Activated CD4-positive, alpha-beta T cell treated with anti-CD3 and anti-CD28 coated beads, Interleukin-2, Interleukin-4, amounts not matched to agents 100 ng/mL and 50 ng/mL, durations not matched to agents 16 hours and 8 hours (primary cell): ENCODE data around the gene MGLL.

Source experiments
- DNase-seq: peaks from one replicate; pipeline ENCODE4 v3.0.0-alpha.2; 2020; ENCODE audit warnings: low spot score

MGLL gene

DNA sequence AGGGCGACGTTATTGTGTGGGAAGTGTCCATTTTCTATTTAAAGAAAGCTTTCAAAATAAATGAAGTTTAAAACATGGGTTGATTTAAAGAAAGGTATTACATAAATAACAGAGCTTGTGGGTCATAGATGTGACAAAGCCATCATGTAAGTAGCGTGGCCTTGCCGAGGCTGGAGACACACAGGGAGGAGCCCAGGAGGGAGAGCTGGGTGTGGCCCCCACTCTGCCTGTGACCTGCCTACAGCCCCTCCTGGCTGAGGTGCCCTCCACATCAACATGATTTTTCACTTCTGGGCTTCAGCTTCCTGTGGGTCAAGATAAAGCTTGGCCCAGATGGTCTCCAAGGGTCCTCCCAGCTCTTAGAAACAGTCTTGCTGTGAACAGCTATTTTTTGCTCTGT, 12.5 kb upstream of the MGLL start:
- no peak for DNase-seq

DNA sequence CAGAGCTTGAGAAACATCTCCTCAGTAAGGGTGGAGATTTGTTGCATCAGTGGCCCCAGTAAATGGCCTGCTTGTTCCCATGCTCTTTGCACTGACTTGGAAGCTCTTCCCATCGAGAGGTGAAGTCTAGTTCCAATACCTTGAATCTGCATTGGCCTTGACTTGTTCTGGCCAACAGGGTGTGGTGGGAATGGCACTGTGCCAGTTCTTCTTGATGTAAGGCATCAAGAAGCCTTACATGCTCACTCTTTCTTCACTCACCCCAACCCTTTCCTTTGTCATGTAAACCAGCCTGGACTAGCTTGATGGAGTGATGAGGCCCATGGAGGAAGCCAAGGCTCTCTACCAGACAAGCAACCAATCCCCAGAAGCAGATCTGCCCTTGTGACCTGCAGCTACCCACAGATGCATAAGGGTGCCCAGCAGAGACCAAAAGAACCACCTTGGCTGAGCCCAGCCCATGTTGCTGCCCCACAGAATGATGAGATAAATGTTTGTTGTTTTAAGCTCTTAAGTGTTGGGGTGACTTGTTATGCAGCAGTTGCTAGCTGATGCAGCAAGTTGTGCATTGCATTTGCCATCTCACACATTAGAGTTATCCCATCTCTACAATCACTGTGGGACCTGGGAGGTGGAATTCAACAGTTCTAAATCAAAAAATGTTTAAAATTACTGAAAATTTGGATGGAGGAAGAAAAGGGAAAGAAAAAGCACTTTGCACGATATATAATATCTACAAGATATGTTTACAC, 11.1 kb upstream of the MGLL start:
- no peak for DNase-seq

DNA sequence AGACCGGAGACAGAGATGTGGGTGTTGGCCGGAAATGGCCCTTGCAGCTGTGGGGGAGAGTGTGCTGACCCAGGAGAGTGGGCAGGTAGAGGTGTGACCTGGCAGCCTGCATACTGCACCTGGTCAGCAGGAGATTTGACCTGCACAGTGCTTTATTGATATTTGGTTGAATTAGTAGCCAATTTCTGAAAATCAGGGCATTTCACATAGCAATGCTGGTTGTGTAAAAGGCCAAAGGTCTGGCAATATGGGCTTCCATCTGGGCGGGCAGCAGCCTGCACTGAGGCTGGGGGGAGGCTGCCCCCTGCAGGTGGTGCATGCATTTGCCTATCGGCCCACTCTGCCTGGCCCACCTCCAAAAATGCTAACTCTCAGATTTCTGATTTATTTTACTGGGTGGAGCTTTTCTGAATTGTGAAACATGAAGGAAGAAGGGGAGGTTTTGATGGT, 9.4 kb upstream of the MGLL start:
- DNase-seq = peak; percentile 20

DNA sequence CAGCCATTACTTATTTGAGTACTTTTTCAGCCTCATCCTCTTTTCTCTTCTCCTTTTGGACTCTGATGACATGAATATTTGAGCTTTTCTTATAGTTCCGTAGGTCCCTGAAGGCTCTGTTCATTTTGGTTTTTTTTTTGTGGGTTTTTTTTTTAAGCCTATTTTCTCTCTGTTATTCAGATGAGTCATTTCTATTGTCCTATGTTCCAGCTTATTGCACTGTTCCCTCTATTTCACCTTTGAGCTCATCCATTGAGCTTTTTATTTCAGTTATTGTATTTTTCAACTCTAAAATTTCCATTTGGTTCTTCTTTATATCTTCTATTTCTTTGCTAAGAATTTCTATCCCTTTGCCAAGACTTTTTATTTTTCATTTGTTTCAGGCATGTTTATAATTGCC, 7.2 kb upstream of the MGLL start:
- DNase-seq = no peak

DNA sequence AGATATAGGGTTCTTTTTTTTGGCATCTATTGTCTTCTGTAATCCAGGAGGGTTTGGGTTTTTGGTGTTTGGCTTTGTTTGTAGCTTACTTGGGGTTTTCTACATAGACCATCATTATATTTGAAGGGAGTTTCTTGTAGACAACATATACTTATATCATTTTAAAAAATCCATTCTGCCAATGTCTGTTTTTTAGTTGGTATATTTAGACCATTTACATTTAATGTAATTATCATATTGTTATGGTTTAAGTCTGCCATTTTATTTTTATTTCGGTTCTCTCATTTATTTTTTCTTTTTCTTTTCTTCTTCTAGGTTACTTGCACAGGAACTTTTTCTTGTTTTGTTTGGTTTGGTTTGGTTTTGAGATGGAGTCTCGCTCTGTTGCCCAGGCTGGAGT, 5.5 kb upstream of the MGLL start:
- no peak for DNase-seq

DNA sequence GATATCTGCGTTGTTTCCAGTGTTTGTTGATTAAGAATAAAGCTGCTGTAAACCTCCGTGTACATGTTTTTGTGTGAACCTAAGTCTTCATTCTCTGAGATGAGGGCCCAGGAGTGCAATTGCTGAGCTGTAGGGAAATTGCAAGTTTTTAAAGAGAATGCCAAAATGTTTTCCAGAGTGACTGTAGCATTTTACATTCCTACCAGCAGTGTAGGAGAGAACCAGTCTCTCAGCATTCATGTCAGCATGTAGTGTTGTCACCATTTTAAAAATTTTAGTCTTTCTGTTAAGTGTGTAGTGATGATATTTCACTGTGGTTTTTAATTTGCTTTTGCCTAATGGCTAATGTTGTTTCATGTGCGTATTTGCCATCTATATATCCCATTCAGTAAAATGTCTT, 3.4 kb upstream of the MGLL start:
- DNase-seq = no peak

DNA sequence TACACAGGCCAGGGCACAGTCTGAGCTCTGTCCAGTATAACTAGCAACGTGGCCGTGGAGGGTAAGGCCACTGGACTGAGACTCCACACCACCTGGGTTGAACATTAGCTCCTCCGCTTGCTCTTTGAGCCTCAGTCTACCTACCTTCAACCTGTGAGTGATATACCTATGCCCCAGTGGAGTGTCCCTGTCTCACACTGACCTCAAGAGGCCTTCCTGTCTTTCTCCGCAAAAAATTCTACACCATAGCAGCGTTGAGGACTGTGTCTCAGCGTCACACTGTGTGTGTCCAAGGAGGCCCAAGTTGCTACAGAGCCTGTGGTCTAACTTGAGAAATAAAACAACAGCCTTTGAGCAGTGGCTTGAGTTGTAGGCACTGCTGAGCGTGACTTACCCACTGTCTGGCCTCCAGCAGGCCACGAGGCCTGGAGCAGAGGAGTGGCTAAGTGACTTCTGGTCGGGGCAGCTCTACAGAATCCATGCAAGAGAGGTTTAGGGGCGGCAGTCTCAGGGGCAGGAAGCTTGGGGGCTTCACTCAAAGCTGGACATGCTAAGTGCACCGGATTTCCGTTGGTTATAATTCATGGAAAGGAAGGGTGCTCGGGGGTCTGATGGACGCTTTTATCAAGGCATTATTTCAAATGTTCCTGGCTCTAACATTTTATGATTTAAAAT, 2.0 kb upstream of the MGLL start:
- no peak for DNase-seq

DNA sequence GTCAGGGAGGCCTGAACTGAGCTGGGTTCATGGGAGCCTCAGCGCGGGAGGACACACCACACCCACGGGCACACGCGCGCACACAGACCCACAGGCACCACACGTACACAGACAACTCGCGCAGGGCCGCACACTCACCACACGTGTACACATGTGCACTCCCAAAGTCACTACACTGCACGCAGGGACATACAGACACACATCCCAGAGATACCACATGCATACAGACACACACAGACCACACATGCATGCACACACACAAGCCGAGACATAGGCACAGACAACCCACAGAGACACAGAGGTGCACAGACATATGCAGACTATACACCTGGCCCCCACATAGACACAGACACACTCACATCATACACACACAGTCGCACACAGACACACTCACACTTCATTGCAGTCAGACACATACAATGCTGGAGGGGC, 1.1 kb upstream of the MGLL start:
- DNase-seq = no peak

DNA sequence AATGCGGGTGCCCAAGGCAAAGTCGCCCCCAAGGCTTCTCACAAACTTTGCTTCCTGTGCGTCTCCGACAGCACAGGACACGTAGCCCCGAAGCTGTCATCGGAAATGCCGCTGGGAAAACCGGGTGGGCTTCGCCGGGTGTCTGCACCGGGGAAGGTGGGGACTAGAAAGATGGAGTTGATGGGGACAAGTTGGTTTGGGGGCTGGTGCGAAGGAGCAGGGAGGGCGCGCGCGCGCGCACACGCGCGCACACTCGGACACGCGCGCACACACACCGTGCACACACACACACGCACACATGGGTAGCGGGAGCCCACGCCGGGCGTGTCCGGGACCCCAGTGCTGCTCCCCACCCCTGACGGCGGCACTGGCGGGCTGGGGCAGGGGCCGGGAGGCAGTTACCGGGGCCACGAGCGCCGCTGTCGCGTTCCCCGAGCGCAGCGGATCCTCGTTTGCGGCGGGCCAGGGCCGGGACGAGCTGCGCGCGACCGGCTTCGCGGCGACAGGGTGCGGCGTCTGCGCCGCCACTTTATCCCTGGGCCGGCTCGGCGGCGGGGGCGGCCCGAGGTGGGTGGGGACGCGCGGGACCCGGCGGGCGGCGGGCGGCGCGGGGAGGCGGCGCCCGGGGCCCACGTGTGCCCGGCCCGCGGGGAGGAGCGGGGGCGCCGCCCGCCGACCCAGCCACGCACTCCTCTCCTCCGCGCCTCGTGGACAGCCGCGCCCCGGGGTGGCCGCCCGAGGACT, 539 bp upstream of the MGLL start:
- DNase-seq = no peak

DNA sequence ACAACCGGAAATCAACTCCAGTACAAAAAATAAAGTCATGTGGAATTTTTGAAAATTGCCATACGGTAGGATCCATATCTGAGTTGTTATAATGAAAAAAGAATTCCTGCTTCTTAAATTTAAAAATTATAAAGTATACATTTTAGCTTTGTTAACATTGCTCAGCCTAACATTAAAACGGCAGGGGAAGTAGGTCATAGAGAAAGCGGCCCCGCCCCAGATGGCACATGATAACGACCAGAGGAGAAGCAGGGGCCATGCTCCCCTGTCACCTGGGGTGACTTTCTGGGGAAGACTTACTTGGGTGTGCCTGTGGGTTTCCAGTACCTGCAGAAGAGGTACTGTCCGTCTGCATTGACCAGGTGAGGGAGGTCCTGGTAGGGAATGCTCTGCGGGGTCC, 921 bp downstream of the MGLL start:
- no peak for DNase-seq

DNA sequence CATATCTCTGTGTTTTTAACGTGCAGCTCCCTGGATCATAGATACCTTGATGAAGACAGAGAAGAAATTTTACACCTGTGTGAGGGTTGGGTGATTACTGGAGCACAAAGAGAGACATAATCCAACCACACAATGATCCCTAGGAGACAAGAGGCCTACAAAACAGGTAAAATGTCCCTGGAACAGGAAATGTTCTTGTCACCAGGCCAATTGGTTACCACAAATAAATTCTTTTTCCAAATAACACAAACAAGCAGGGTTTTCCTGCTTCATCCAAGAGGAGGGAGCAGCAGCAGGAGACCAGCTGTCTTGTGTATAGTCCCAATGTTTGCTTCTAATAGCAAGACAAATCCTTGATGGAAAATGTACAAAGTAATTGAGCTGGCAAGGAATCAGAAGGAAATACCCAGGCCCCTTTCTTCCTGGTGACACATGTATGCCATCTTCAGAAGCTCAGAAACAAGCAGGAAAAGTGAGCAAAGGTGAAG, 1.4 kb downstream of the MGLL start:
- no peak for DNase-seq

DNA sequence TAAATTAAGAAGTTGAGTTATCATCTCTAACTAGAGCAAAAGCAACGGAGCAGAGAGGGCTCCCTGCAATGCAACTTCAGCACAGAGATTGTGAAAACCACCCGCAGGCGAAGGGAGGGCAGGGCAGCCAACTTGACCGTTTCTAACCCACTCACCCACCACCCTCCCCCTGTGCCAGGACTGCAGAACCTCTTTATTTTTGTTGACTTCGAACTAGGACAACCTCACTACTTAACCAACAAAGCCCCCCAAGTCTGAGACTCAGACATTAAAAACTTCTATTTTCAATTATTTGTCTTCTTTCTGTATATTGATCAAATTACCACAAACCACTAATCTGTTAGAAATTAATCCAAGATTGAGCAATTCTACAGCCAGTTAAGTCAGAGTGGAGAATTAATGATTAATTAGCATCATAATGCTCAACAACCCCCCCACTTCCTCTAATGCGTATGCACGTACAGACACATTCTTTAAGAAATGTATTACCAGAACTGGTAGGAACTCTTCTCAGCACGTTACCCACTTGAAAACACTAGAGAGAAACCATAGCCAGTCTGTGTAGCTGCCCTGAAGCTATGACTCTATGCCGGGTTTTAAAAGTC, 2.0 kb downstream of the MGLL start:
- DNase-seq = no peak

DNA sequence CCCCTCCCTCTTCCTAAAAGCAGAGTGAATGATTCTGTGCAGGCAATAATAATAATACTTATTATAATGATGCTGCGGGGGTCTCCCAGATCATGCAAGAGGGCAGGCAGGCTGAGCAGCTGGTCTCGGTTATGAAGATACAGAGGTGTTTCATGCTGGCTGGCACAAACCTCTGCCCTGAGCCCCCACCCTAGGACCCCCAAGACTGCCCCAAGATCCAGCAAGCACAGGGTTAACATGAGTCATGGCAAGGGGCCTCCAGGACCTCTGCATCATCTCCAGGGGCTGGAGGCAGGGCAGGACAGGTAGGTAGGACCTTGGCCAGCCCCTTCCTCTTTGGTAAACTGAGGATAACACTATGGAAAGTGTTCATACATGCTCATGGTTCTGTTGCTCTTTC, 2.7 kb downstream of the MGLL start:
- DNase-seq = no peak

DNA sequence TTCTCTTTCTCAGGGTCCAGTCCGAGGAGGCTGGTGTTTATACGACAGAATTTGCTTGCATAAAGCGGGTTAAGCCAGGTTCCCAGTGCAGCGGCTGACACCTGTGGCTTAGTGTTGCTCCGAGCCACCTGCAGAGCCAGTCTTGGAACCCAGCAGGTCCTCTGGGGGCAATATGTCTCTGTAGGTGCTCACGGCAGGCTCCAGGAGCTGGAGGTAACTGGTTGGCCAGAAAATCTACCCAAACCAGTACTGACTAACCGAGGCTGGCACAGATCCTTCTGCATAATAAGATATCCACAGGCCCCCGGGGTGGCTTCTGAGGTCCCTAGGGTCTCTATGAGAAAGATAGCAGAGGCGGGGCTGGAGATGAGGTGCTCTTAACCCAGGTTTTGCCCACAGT, 3.2 kb downstream of the MGLL start:
- DNase-seq = no peak

DNA sequence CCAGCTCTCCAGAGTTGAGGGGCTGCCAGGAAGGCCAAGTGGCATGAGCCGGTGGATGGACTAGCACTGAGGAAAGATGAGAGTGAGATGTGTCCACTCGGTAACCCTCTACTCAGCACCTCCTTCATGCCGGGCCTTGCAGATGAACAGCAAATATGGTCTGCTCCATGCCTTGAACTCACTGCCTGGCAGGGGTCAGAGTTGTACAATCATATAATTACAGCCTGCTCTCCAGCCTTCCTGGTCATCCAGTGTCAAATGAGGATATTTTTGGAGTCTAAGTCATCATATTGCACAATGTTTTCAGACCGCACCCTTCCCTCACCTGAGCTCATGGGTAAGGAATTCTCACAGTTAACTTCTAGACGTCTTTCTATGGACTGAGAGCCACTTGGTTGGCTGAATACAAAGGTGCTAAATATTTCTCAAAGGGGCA, 4.9 kb downstream of the MGLL start:
- no peak for DNase-seq

DNA sequence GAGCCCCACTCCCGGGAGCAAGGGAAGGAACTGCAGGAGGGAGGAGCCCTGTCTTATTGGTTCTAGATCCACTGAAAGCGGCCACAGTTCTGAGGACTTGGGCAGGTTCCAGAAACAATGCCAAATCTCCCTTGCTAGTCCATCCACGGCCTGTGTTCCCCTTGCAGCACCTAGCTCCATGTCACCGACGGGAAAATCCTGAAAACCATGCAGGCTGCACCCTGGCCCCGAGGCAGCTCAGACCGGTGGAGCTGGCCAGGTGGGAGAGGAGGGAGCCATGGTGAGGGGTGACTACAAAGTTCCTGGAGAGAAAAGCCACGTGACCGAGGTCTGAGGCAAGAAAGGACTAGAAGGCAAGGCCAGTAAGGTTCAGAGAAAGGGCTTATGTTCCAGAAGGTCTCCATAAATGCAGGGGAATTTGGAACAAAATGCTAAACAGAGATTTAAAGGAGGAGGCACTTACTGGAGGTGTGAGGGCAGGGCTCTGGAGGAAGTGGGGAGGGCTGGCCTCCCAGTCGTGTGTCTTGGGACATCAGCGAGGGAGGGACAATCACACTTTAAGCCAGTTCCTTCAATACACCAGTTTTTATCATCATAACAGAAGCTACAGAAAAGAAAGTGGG, 5.4 kb downstream of the MGLL start:
- DNase-seq = no peak

DNA sequence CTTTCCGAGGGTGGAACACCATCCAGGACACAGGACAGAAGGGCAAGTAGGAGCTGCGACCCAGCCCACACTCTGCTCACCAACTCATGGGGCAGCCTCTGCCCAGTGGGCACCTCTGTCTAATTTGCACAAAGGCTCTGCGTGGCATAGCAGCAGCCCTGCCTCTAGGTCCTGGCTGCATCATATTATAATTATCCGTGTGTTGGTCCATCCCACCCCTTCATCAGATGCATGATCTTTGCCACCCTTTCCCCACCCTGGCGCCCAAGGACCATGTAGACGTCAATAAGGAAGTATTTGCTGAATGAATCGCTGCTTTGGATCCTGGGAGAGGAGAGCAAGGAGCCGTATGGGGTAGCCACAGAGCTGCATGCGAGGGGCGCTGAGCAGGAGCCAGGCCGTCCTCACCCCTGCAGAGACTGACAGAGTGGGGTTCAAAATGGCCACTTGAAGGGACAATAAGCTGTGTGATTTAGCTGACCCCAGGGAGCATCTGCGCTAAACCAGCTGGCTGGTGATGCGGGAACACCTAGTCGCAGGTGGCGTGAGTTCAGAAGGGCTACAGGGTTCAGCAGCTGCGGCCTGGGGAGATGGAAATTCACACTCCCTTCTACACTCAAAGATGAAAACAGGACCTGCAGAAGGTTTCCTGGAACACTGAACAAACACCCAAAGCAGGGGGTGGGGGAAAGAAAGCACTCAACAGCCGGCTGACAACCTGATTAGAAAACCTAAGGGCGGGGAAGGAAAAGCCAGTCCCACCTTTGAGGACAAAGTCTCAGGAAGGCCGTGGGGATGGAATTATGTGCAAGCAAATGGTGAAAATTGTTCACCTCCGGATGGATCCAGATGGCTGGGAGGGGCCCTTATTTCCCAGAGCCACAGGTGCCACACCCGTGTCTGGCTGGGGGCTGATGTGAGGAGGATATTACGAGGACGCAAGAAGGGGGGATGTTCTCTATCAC, 6.4 kb downstream of the MGLL start:
- DNase-seq = no peak

DNA sequence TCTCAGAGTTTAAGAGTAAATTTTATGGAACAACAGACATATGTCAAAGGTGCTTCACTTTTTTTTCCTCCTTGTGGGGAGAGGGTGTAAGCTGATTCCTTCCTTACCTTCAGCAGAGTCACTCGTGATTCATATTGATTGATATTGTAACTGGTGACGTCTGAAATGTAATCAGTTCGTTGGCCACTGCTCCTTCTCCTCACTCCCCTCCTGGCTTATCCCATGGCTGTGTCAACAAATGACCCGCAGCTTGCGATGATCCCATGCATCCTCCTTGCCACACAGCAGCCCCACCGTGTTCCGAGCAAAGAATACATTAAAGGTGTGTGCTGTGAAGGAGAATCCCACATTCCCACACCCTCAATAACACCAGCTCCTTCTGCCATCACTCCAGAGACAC, 7.3 kb downstream of the MGLL start:
- DNase-seq = no peak

DNA sequence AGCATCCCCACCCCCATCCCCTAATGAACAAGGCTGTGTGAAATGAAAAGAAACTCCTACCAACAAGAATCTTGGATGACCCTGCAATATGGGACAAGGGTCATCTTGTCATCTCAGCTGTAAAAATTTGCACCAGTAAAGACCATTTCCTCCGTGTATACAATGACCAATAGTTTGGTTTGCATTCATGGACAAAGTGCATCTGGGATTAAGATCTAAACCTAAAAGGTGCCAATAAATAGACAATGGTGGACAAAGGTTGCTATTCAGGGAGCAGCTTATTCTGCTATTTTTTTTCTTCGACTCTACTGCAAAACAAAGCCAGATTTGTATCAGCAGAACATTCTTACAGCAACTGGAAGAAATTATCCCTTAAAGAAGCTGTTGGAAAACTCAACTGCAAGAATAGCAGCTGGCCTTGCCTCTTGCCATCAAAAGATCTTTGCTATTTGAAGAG, 8.0 kb downstream of the MGLL start:
- DNase-seq = no peak

DNA sequence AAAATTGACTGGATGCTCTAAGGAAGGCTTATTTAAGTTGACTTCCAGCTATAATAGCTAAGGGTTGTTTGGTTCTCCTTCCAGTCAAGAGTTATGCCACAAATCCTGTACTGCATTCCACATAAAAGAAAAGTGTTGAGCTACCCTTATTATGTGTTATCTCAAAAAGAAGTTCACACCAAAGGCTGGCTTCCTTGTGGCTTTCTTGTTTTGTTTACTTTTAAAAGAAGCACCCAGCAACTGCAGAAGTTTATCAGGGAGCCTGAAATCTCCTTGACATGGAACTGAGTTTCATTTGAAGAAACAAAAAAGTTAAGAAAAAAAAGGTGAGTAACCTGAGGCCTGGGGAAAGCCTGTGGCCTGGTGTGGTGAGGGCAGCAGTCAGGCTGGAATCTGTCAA, 10.2 kb downstream of the MGLL start:
- no peak for DNase-seq

DNA sequence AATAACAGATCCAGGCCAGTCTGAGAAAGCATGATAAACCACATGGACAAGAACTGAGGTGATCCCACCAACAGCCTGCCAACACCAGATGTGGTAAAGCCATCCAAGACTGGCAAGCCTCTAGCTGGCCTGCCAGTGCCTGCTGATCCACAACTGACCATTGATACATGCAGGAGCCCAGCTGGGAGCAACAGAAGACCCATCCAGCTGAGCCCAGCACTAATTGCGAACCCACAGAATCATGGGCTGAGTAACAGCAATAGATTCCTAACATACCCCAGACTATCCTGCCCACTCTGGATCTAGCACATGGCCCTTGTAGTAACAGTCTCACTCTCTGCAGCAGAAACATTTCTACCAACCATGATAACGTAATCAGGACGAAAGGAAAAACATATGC, 10.6 kb downstream of the MGLL start:
- DNase-seq = no peak
